Body of pancreas (tissue), 4 donors: ENCODE data around the gene SH3RF2. TPM values are rescaled to one million over a fixed set of nuclear protein-coding genes. Genes with fewer than 3 reads are reported as not detected.
A peak's percentile ranks its signal among the peaks of the same experiment; 100 is the strongest.

ENCODE experiments used
- ATAC-seq: fragments of 150-250 bp; one replicate; pipeline ENCODE4 v1.9.1; 2016
- DNase-seq, 4 donors: peaks; one replicate each; pipeline ENCODE4 v3.0.0-alpha.2; 2019
- H3K27ac ChIP-seq, 4 donors: fragments of 200-600 bp; sonication (generic); 1 replicate in 3 of 4; 2 replicates in 1 of 4; pipeline versions ENCODE4 v1.5.1 to v1.6.1; 2016 to 2019; ENCODE audit warnings: mild to moderate bottlenecking in 1 of 4, mixed read lengths in 1 of 4, moderate library complexity in 1 of 4
- H3K27me3 ChIP-seq, 2 donors: fragments of 200-600 bp; sonication (generic); one replicate each; pipeline ENCODE4 v1.6.0; 2016; ENCODE audit warnings: mild to moderate bottlenecking in 1 of 2
- H3K36me3 ChIP-seq, 2 donors: fragments of 200-600 bp; sonication (generic); replicated peaks in 1 of 2; 2 replicates each; pipeline ENCODE4 v1.5.1; 2016; ENCODE audit warnings: low read depth in 2 of 2; ENCODE audit not compliant: insufficient read depth in 1 of 2
- H3K4me1 ChIP-seq: fragments of 200-600 bp; sonication (generic); one replicate; pipeline ENCODE4 v1.6.0; 2016
- H3K4me3 ChIP-seq, 2 donors: fragments of 200-600 bp; sonication (generic); 1 replicate in 1 of 2; 2 replicates in 1 of 2; pipeline ENCODE4 v1.5.1; 2016 to 2019
- H3K9me3 ChIP-seq, 3 donors: fragments of 200-600 bp; sonication (generic); 1 replicate in 2 of 3; 2 replicates in 1 of 3; pipeline ENCODE4 v1.5.1; 2016
- POLR2A ChIP-seq, 3 donors: fragments of 450-650 bp; IDR thresholded peaks; one replicate each; pipeline ENCODE4 v1.6.1; 2016; ENCODE audit warnings: antibody characterized with exemption in 3 of 3, mild to moderate bottlenecking in 2 of 3
- WGBS, 2 donors: methylation state at CpG; one replicate each; pipeline ENCODE4 v1.1.5; 2017; 5-methylcytosine and 5-hydroxymethylcytosine counted together
- intact Hi-C: fragments of 100-400 bp; cut with DNase I; formaldehyde crosslinking; loops from one replicate; pipeline ENCODE4 v1.15.1; 2023
- total RNA-seq, 2 donors: library from RNA; depleted of rRNA; stranded (reverse); fragments of >200 nt; gene quantifications; one replicate each; pipeline ENCODE4 v1.1.0, GENCODE V29; 2016
- TF ChIP-seq, protein P1 (sequence below), 7 experiments: fragments of 450-650 bp in 4 of 7; fragments of 200-600 bp in 3 of 7; sonication (generic) in 3 of 7; IDR thresholded peaks; one replicate each; pipeline ENCODE4 v1.5.1; 2016 to 2019; ENCODE audit warnings: antibody characterized with exemption in 7 of 7

The SH3RF2 gene
- total RNA-seq, 2 donors from 2014 or later, result 14.8 to 25.7 TPM

GRCh38 chr5:145906401-145906800 lies 30.0 kb upstream of the SH3RF2 start:
- Histone ChIP-seq H3K27me3 (no peaks in the 10 kb centered on the region), H3K36me3 (no peaks in the 10 kb centered on the region), H3K4me1 (peaks cover 4% of the 10 kb centered on the region), H3K27ac (no peak overlapping the region), H3K9me3 (no peaks in the 10 kb centered on the region), H3K4me3 (no peak overlapping the region)
- ATAC-seq (no peak), DNase-seq (no peak)
- TF ChIP-seq POLR2A (IDR thresholded peaks at IDR 0.05), result no peak
- TF ChIP-seq, protein P1, sequence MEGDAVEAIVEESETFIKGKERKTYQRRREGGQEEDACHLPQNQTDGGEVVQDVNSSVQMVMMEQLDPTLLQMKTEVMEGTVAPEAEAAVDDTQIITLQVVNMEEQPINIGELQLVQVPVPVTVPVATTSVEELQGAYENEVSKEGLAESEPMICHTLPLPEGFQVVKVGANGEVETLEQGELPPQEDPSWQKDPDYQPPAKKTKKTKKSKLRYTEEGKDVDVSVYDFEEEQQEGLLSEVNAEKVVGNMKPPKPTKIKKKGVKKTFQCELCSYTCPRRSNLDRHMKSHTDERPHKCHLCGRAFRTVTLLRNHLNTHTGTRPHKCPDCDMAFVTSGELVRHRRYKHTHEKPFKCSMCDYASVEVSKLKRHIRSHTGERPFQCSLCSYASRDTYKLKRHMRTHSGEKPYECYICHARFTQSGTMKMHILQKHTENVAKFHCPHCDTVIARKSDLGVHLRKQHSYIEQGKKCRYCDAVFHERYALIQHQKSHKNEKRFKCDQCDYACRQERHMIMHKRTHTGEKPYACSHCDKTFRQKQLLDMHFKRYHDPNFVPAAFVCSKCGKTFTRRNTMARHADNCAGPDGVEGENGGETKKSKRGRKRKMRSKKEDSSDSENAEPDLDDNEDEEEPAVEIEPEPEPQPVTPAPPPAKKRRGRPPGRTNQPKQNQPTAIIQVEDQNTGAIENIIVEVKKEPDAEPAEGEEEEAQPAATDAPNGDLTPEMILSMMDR (IDR thresholded peaks at IDR 0.05), result no peak
- 58% methylated on average over 1 of the region's 1 CpG for WGBS, 2 donors
- intact Hi-C loops, result no loop called here

- no peak overlapping the region for H3K4me3 ChIP-seq
- no peaks in the 10 kb centered on the region for H3K27me3 ChIP-seq
- no peak for DNase-seq
- intact Hi-C loops, result no loop called here
- no peaks in the 10 kb centered on the region for H3K36me3 ChIP-seq
- TF ChIP-seq POLR2A (IDR thresholded peaks at IDR 0.05), result no peak
- TF ChIP-seq, protein P1 (IDR thresholded peaks at IDR 0.05), result peak in 4 of 7 experiments; percentile 20 to 46 (median 34)
- 57 to 61% methylated on average over 3 of the region's 3 CpGs for WGBS, 2 donors
- H3K9me3 ChIP-seq, result no peaks in the 10 kb centered on the region
- H3K4me1 ChIP-seq, result peaks cover 4% of the 10 kb centered on the region
- ATAC-seq, result no peak
- no peak overlapping the region for H3K27ac ChIP-seq
These were observed 28.0 kb upstream of the SH3RF2 start for GRCh38 chr5:145908206-145908960.

DNA sequence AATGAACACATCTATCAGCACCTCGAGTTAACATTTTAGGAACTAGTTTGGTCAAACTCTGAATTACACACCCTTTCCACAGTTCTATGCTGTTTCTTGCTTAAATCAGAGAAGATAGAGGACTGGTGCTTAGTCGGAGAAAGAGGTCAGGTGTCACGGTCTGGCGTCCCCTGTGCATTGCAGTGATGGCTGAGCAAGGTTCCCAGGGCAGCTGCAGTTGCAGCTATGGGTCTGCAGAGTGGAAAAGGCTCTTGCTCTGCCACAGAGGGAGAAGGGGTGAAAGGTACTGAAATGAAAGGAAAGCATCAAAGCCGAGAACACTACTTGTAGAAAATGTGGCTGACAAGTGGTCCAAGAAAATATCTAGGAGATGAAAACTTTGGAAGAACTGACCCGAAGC lies 25.2 kb upstream of the SH3RF2 start:
- intact Hi-C loops, result no loop called here
- TF ChIP-seq, protein P1 (IDR thresholded peaks at IDR 0.05), result no peak
- no peak for TF ChIP-seq POLR2A (IDR thresholded peaks at IDR 0.05)

DNA sequence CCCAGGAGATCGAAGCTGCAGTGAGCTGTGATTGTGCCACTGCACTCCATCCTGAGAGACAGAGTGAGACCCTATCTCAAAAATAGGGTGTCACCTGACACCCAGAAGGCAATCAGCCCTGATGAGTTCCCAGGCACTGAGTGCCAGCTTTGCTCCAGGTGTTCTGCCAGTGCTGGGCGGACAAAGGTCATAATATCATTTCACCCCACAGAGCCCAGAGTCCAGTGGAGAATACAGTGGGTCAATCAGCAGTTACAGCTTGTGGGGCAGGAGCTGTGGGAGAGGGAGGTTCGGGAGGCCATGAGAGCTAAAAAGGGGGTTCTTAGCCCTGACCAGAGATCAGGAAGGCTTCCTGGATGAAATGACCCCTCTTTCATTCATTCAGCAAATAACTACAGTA lies 24.4 kb upstream of the SH3RF2 start:
- no peak for ATAC-seq
- intact Hi-C loops, result no loop called here

More for the DNA sequence above, 25.2 kb upstream of the SH3RF2 start:
- ATAC-seq, result no peak
- Histone ChIP-seq H3K4me1 (no peaks in the 10 kb centered on the region), H3K27me3 (no peaks in the 10 kb centered on the region), H3K9me3 (no peaks in the 10 kb centered on the region), H3K4me3 (no peak overlapping the region), H3K27ac (no peak overlapping the region), H3K36me3 (no peaks in the 10 kb centered on the region)
- no peak for DNase-seq
- 81 to 84% methylated on average over 6 of the region's 6 CpGs for WGBS, 2 donors

More for the DNA sequence above, 24.4 kb upstream of the SH3RF2 start:
- Histone ChIP-seq H3K9me3 (no peaks in the 10 kb centered on the region), H3K27ac (no peak overlapping the region), H3K4me3 (no peak overlapping the region), H3K27me3 (no peaks in the 10 kb centered on the region), H3K36me3 (no peaks in the 10 kb centered on the region), H3K4me1 (no peaks in the 10 kb centered on the region)
- DNase-seq, result no peak
- TF ChIP-seq, protein P1 (IDR thresholded peaks at IDR 0.05), result no peak
- no peak for TF ChIP-seq POLR2A (IDR thresholded peaks at IDR 0.05)
- WGBS, 2 donors, result 78 to 93% methylated on average over 2 to 3 of the region's 3 CpGs
